Activated naive CD8-positive, alpha-beta T cell (primary cell): Measurements from ENCODE around the gene PCNX3.

Source experiments
- H3K27ac Mint-ChIP-seq: one replicate; pipeline ENCODE4 v1.8.0; 2021; ENCODE audit warnings: mixed read lengths
- H3K27me3 Mint-ChIP-seq: one replicate; pipeline ENCODE4 v1.8.0; 2021; ENCODE audit warnings: mixed read lengths
- H3K36me3 Mint-ChIP-seq: one replicate; pipeline ENCODE4 v1.8.0; 2021; ENCODE audit warnings: mixed read lengths
- H3K4me1 Mint-ChIP-seq: one replicate; pipeline ENCODE4 v1.8.0; 2021; ENCODE audit warnings: low read depth, mixed read lengths
- H3K4me3 Mint-ChIP-seq: one replicate; pipeline ENCODE4 v1.8.0; 2021; ENCODE audit warnings: mild to moderate bottlenecking, mixed read lengths
- H3K9me3 Mint-ChIP-seq: one replicate; pipeline ENCODE4 v1.8.0; 2021; ENCODE audit warnings: low read depth, mixed read lengths

Gene PCNX3

DNA sequence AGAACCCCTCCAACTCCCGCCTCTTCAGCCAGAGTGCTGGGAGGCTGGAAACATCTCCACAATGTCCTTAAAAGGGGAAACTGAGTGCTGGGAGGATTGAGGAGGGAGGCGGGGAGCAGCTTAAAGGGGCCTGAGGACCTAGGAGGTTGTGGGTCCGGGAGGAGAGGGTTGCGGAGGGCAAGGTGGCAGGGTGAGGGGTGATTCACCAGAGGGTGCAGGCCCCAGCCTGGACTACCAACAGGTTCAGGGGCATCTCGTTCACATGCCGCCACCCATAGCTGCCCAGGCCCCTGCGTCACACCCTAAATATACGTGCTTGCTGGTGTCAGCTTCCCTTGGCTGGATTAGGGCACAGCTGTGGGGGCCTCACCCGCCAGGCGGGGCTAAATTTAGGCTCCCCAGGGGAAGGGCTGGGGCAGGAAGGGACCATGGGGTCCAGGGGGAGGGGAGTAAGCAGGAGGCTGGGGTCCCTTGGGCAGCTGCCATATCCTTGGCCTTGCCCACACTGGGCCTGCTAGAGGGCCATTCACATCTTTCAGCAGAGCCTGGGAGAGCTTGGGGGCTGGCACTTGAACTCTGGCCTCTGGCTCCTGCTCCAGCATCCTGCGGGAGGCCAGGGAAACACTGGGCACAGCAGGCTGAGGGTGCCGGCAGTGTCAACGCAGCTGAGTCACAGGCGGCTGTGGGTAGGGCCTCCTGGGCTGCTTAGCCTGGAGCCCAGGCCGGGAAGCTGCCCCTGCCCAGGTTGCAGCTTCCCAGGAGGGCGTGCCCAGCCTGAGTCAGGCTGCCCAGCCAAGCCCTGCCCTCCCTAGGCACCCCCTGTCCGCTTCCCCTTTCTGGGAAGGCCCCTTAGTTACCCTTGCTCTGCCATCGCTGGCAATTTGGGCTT, 38.5 kb upstream of the PCNX3 start:
- Mint-ChIP-seq H3K4me3 (peak overlapping the region; percentile 85), H3K27ac (peak overlapping the region; percentile 72), H3K9me3 (no peaks in the 10 kb centered on the region), H3K36me3 (peaks cover 2% of the 10 kb centered on the region), H3K4me1 (peaks cover 40% of the 10 kb centered on the region), H3K27me3 (no peaks in the 10 kb centered on the region)

GRCh38 chr11:65577756-65578109, 37.8 kb upstream of the PCNX3 start:
- H3K4me3 Mint-ChIP-seq = peak overlapping the region; percentile 55
- peaks cover 37% of the 10 kb centered on the region for H3K4me1 Mint-ChIP-seq
- H3K27ac Mint-ChIP-seq = no peak overlapping the region
- no peaks in the 10 kb centered on the region for H3K27me3 Mint-ChIP-seq
- peaks cover 2% of the 10 kb centered on the region for H3K36me3 Mint-ChIP-seq
- H3K9me3 Mint-ChIP-seq = no peaks in the 10 kb centered on the region

DNA sequence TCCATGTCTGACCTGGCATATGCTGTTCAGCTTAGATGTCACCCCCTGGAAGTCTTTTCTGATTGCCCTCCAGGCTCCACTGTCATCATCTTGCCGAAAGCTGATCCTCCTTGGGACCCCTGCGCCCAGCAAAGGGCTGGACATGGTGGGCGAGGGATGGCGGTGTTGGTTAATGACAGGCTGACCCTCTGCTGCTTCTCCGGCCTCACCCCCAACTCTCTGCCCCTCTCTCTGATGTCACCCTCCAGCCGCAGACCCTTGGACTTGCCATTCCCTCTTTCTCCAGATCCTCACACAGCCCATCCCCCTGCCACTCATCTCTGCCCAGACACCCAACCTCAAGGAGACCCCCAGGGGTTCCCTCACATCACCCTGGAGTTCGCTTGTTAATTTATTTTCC, 37.4 kb upstream of the PCNX3 start:
- H3K27me3 Mint-ChIP-seq = no peaks in the 10 kb centered on the region
- H3K4me1 Mint-ChIP-seq = peaks cover 35% of the 10 kb centered on the region
- H3K4me3 Mint-ChIP-seq = peak overlapping the region; percentile 68
- peak overlapping the region; percentile 76 for H3K27ac Mint-ChIP-seq
- H3K9me3 Mint-ChIP-seq = no peaks in the 10 kb centered on the region
- no peaks in the 10 kb centered on the region for H3K36me3 Mint-ChIP-seq

GRCh38 chr11:65578667-65579066, 36.9 kb upstream of the PCNX3 start:
- peak overlapping the region; percentile 76 for H3K27ac Mint-ChIP-seq
- no peaks in the 10 kb centered on the region for H3K27me3 Mint-ChIP-seq
- H3K9me3 Mint-ChIP-seq = no peaks in the 10 kb centered on the region
- H3K4me3 Mint-ChIP-seq = peak overlapping the region; percentile 68
- peaks cover 30% of the 10 kb centered on the region for H3K4me1 Mint-ChIP-seq
- H3K36me3 Mint-ChIP-seq = no peaks in the 10 kb centered on the region

GRCh38 chr11:65579291-65579690, 36.3 kb upstream of the PCNX3 start:
- Mint-ChIP-seq H3K4me1 (peaks cover 26% of the 10 kb centered on the region), H3K36me3 (no peaks in the 10 kb centered on the region), H3K9me3 (no peaks in the 10 kb centered on the region), H3K27me3 (no peaks in the 10 kb centered on the region), H3K27ac (no peak overlapping the region), H3K4me3 (no peak overlapping the region)

- Mint-ChIP-seq H3K9me3 (no peaks in the 10 kb centered on the region), H3K4me1 (peaks cover 22% of the 10 kb centered on the region), H3K27me3 (no peaks in the 10 kb centered on the region), H3K36me3 (no peaks in the 10 kb centered on the region), H3K27ac (no peak overlapping the region), H3K4me3 (no peak overlapping the region)
Observed at GRCh38 chr11:65580031-65580692, 35.4 kb upstream of the PCNX3 start.

GRCh38 chr11:65580756-65581155, 34.8 kb upstream of the PCNX3 start:
- no peak overlapping the region for H3K27ac Mint-ChIP-seq
- H3K27me3 Mint-ChIP-seq = no peaks in the 10 kb centered on the region
- H3K36me3 Mint-ChIP-seq = no peaks in the 10 kb centered on the region
- H3K9me3 Mint-ChIP-seq = no peaks in the 10 kb centered on the region
- peaks cover 17% of the 10 kb centered on the region for H3K4me1 Mint-ChIP-seq
- H3K4me3 Mint-ChIP-seq = no peak overlapping the region

DNA sequence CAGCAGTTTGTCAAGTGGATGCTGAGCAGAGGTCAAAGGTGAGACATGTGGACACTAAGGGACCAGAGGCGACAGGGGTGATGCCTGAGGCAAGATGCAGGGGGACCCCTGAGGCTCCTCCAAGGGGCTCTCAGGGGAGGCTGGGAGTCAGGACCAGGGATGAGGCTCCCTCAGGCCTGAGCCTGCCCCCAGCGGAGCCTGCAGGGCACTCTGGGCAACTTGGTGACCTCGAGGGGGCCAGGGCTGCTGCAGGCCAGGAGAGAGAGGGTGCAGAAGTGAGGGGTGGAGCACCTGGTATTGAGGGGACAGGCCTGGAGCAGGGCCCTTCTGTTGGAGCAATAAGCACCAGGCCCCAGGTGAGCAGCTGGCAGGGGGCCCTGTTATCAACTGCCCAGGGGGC, 33.6 kb upstream of the PCNX3 start:
- Mint-ChIP-seq H3K4me1 (peaks cover 17% of the 10 kb centered on the region), H3K27ac (no peak overlapping the region), H3K4me3 (no peak overlapping the region), H3K27me3 (no peaks in the 10 kb centered on the region), H3K36me3 (no peaks in the 10 kb centered on the region), H3K9me3 (no peaks in the 10 kb centered on the region)

- no peak overlapping the region for H3K27ac Mint-ChIP-seq
- no peaks in the 10 kb centered on the region for H3K9me3 Mint-ChIP-seq
- no peak overlapping the region for H3K4me3 Mint-ChIP-seq
- H3K36me3 Mint-ChIP-seq = no peaks in the 10 kb centered on the region
- H3K27me3 Mint-ChIP-seq = no peaks in the 10 kb centered on the region
- peaks cover 20% of the 10 kb centered on the region for H3K4me1 Mint-ChIP-seq
Observed at GRCh38 chr11:65583589-65583988, 32.0 kb upstream of the PCNX3 start.

DNA sequence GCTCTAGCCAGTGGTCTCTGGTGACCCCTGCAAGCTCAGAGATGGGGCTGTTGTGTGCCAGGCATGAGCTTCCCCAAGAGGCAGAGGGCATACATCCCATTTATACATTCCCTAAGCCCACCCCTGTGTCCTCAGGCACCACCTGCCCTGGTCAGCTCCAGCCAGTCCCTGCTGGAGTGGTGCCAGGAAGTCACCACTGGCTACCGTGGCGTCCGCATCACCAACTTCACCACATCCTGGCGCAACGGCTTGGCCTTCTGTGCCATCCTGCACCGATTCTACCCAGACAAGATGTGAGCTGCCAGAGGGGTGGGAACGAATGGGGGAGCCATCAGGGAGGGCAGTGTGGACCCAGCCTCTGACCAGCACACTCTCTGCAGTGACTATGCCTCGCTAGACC, 31.5 kb upstream of the PCNX3 start:
- H3K36me3 Mint-ChIP-seq = no peaks in the 10 kb centered on the region
- no peak overlapping the region for H3K27ac Mint-ChIP-seq
- no peak overlapping the region for H3K4me3 Mint-ChIP-seq
- H3K4me1 Mint-ChIP-seq = peaks cover 23% of the 10 kb centered on the region
- H3K9me3 Mint-ChIP-seq = no peaks in the 10 kb centered on the region
- no peaks in the 10 kb centered on the region for H3K27me3 Mint-ChIP-seq

DNA sequence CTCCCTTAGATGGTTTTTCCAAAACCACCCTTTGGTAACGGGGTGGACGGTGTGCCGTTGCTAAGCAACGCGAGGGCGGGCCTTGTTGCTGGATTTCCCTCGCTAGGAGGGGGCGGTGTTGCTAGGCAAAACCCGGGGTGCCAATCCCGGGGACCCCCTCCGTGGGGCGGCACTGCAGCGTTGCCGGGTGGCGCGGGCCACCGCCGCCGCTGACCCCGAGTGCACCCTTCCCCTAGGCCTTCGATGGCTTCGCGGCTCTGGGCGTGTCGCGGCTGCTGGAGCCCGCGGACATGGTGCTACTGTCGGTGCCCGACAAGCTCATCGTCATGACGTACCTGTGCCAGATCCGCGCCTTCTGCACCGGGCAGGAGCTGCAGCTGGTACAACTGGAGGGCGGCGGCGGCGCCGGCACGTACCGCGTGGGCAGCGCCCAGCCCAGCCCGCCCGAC, 30.8 kb upstream of the PCNX3 start:
- Mint-ChIP-seq H3K27ac (no peak overlapping the region), H3K36me3 (no peaks in the 10 kb centered on the region), H3K4me1 (peaks cover 26% of the 10 kb centered on the region), H3K27me3 (no peaks in the 10 kb centered on the region), H3K4me3 (no peak overlapping the region), H3K9me3 (no peaks in the 10 kb centered on the region)

DNA sequence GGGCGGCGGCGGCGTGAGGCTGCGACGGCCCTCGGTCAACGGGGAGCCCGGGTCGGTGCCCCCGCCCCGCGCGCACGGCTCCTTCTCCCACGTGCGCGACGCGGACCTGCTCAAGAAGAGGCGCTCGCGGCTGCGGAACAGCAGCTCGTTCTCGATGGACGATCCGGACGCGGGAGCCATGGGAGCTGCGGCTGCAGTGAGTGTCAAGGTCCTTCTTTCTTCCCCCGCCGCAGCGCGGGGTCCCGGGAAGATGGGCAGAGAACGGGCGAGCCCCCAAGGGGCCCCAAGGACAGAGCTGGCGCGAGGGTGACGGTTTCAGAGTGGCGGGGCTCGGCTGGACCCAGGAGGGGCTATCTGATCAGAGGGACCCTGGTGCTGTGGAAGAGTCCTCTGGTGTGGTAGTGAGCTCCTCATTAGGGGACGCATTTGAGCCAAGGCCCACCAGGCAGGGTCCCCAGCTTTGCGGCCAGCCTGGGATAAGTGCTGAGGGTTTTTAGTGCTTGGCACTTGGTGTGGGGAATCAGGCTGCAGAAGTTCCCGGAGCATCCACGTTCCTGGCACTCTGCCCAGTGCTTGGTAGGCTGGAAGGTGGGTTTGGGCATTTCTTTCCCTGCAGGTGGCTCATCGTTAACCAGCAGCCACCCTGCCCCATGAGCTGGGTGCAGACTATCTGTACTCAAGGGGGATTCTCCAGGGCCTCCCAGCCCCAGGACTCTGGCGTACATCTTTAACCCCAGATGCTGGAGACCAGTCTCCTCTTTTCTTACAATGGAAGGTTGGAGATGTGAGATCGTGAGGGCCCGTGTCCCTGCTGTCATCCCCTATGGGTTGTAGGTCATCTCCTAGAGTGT, 30.0 kb upstream of the PCNX3 start:
- Mint-ChIP-seq H3K4me3 (no peak overlapping the region), H3K4me1 (peaks cover 27% of the 10 kb centered on the region), H3K27me3 (no peaks in the 10 kb centered on the region), H3K27ac (no peak overlapping the region), H3K36me3 (no peaks in the 10 kb centered on the region), H3K9me3 (no peaks in the 10 kb centered on the region)

- H3K27me3 Mint-ChIP-seq = no peaks in the 10 kb centered on the region
- no peak overlapping the region for H3K4me3 Mint-ChIP-seq
- H3K9me3 Mint-ChIP-seq = no peaks in the 10 kb centered on the region
- no peaks in the 10 kb centered on the region for H3K36me3 Mint-ChIP-seq
- peaks cover 27% of the 10 kb centered on the region for H3K4me1 Mint-ChIP-seq
- peak overlapping the region; percentile 28 for H3K27ac Mint-ChIP-seq
Observed at GRCh38 chr11:65586247-65586630, 29.3 kb upstream of the PCNX3 start.

DNA sequence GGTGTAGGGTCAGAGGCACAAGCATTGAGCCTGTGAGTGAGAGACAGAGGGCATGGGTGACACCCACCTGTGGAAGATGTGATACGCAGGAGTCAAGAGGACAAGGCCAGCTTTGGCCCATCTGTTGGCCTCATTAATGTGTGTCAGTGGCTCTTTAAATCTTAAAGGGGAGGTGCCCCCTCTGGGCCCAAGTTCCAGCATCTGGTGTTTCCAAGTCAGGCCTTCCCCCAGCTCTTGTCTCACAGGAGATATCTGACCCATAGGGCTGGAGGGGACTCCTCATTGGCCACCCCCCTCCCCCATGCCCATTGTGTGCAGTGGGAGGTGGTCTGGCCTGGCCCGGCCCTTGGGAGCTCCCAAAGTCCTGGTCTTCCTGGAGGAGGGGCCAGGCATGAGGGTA, 28.9 kb upstream of the PCNX3 start:
- H3K4me3 Mint-ChIP-seq = no peak overlapping the region
- H3K9me3 Mint-ChIP-seq = no peaks in the 10 kb centered on the region
- H3K27ac Mint-ChIP-seq = peak overlapping the region; percentile 28
- no peaks in the 10 kb centered on the region for H3K36me3 Mint-ChIP-seq
- H3K27me3 Mint-ChIP-seq = no peaks in the 10 kb centered on the region
- H3K4me1 Mint-ChIP-seq = peaks cover 27% of the 10 kb centered on the region
